GM23338 (cell line): ENCODE measurements around the gene STT3B. TPM values are rescaled to one million over a fixed set of nuclear protein-coding genes. Genes with fewer than 3 reads are reported as not detected.
A peak's percentile ranks its signal among the peaks of the same experiment; 100 is the strongest.

ENCODE experiments used
- ATAC-seq: fragments of 200-7000 bp; cut with Tn5 transposase; 3 replicates; pipeline ENCODE4 v1.9.1; 2020
- DNase-seq: peaks from one replicate; pipeline ENCODE4 v3.0.0-alpha.2; 2015; ENCODE audit warnings: low spot score
- H2AFZ ChIP-seq: fragments of 200-600 bp; sonication (generic); 2 replicates; pipeline ENCODE4 v1.8.0; 2016; ENCODE audit warnings: antibody characterized with exemption, mild to moderate bottlenecking, moderate library complexity
- H3F3A ChIP-seq: fragments of 200-600 bp; sonication (generic); replicated peaks from 2 replicates; pipeline ENCODE4 v1.8.0; 2017; ENCODE audit warnings: antibody characterized with exemption, mixed run types, low read depth
- H3K27ac ChIP-seq: fragments of 200-600 bp; sonication (generic); 2 replicates; pipeline ENCODE4 v1.6.1; 2016; ENCODE audit warnings: low read depth
- H3K27me3 ChIP-seq: fragments of 200-600 bp; sonication (generic); 2 replicates; pipeline ENCODE4 v1.8.0; 2016; ENCODE audit warnings: mild to moderate bottlenecking, mixed run types, moderate library complexity; ENCODE audit not compliant: insufficient read depth
- H3K36me3 ChIP-seq: fragments of 200-600 bp; sonication (generic); 2 replicates; pipeline ENCODE4 v1.8.0; 2016; ENCODE audit warnings: mild to moderate bottlenecking; ENCODE audit not compliant: insufficient read depth
- H3K4me1 ChIP-seq: fragments of 200-600 bp; sonication (generic); 2 replicates; pipeline ENCODE4 v1.8.0; 2016; ENCODE audit warnings: mild to moderate bottlenecking, moderate library complexity; ENCODE audit not compliant: insufficient read depth
- H3K4me2 ChIP-seq: fragments of 200-600 bp; sonication (generic); 2 replicates; pipeline ENCODE4 v1.7.1; 2017; ENCODE audit warnings: mixed run types
- H3K4me3 ChIP-seq: fragments of 200-600 bp; sonication (generic); 2 replicates; pipeline ENCODE4 v1.6.1; 2016; ENCODE audit warnings: mixed run types
- H3K79me2 ChIP-seq: fragments of 200-600 bp; sonication (generic); replicated peaks from 2 replicates; pipeline ENCODE4 v1.8.0; 2017; ENCODE audit warnings: mild to moderate bottlenecking; ENCODE audit not compliant: insufficient read depth
- H3K9me2 ChIP-seq: fragments of 200-600 bp; sonication (generic); 2 replicates; pipeline ENCODE4 v1.8.0; 2017; ENCODE audit not compliant: insufficient read depth
- H4K20me1 ChIP-seq: fragments of 200-600 bp; sonication (generic); replicated peaks from 2 replicates; pipeline ENCODE4 v1.8.0; 2017; ENCODE audit warnings: mild to moderate bottlenecking; ENCODE audit not compliant: insufficient read depth
- H3K27ac Mint-ChIP-seq: 2 replicates; pipeline ENCODE4 v1.8.0; 2020; ENCODE audit warnings: inconsistent platforms, mild to moderate bottlenecking, moderate library complexity, mixed read lengths
- H3K27me3 Mint-ChIP-seq: 3 replicates; pipeline ENCODE4 v1.8.0; 2022; ENCODE audit warnings: low read depth, mild to moderate bottlenecking, moderate library complexity, mixed read lengths, inconsistent platforms; ENCODE audit not compliant: insufficient read depth, poor library complexity
- H3K36me3 Mint-ChIP-seq: 3 replicates; pipeline ENCODE4 v1.8.0; 2021; ENCODE audit warnings: low read depth, mild to moderate bottlenecking, inconsistent platforms, moderate library complexity, mixed read lengths
- H3K4me1 Mint-ChIP-seq: 3 replicates; pipeline ENCODE4 v1.8.0; 2020; ENCODE audit warnings: mild to moderate bottlenecking, inconsistent platforms, mixed read lengths
- H3K4me3 Mint-ChIP-seq: 3 replicates; pipeline ENCODE4 v1.8.0; 2021; ENCODE audit warnings: moderate library complexity, mild to moderate bottlenecking, inconsistent platforms, mixed read lengths
- H3K9me3 Mint-ChIP-seq: 3 replicates; pipeline ENCODE4 v1.8.0; 2020; ENCODE audit warnings: moderate library complexity, mild to moderate bottlenecking, inconsistent platforms, mixed read lengths
- CREB1 ChIP-seq: fragments of 250-450 bp; sonication (Bioruptor Pico); IDR thresholded peaks from 2 replicates; pipeline ENCODE4 v1.5.0; 2020; ENCODE audit warnings: low read depth, mild to moderate bottlenecking, moderate library complexity
- EZH2phosphoT487 ChIP-seq: fragments of 200-600 bp; sonication (generic); IDR thresholded peaks from one replicate; pipeline ENCODE4 v1.8.1; 2018; ENCODE audit warnings: antibody characterized with exemption; ENCODE audit not compliant: unreplicated experiment
- JUNB ChIP-seq: IDR thresholded peaks from one replicate; pipeline ENCODE4 v1.6.1; 2016; ENCODE audit warnings: antibody characterized with exemption; ENCODE audit not compliant: unreplicated experiment
- ZNF114 ChIP-seq: fragments of 250-450 bp; sonication (Bioruptor Pico); IDR thresholded peaks from 2 replicates; pipeline ENCODE4 v1.5.0; 2020; ENCODE audit warnings: mild to moderate bottlenecking, moderate library complexity
- polyA plus RNA-seq: library from polyadenylated mRNA; unstranded; fragments of >200 nt; fragmentation: Nextera tagmentation; extraction: Ambion mirVana; gene quantifications from 2 replicates; pipeline ENCODE4 v1.2.1, GENCODE V29; 2016
- total RNA-seq: library from RNA; depleted of rRNA; stranded (reverse); fragments of >200 nt; shearing (Covaris generic); gene quantifications from 2 replicates; pipeline ENCODE4 v1.2.3, GENCODE V29; 2014
- TF ChIP-seq, protein P1 (sequence below), 2 experiments: fragments of 200-600 bp in 1 of 2; sonication (generic) in 1 of 2; conservative IDR thresholded peaks; 2 replicates each; pipeline versions ENCODE4 v1.5.1 to v1.6.1; 2016 to 2017; ENCODE audit warnings: antibody characterized with exemption in 2 of 2, low read depth in 2 of 2, mild to moderate bottlenecking in 2 of 2, moderate library complexity in 1 of 2
- TF ChIP-seq, protein P2 (sequence below): IDR thresholded peaks from one replicate; pipeline ENCODE4 v1.6.1; 2018; ENCODE audit warnings: antibody characterized with exemption; ENCODE audit not compliant: unreplicated experiment
- TF ChIP-seq, protein P3 (sequence below): IDR thresholded peaks from 2 replicates; pipeline ENCODE4 v1.6.1; 2016; ENCODE audit warnings: antibody characterized with exemption

STT3B gene
- total and polyA plus RNA-seq, 2 experiments from 2014 or later: 44.1 to 167 TPM

DNA sequence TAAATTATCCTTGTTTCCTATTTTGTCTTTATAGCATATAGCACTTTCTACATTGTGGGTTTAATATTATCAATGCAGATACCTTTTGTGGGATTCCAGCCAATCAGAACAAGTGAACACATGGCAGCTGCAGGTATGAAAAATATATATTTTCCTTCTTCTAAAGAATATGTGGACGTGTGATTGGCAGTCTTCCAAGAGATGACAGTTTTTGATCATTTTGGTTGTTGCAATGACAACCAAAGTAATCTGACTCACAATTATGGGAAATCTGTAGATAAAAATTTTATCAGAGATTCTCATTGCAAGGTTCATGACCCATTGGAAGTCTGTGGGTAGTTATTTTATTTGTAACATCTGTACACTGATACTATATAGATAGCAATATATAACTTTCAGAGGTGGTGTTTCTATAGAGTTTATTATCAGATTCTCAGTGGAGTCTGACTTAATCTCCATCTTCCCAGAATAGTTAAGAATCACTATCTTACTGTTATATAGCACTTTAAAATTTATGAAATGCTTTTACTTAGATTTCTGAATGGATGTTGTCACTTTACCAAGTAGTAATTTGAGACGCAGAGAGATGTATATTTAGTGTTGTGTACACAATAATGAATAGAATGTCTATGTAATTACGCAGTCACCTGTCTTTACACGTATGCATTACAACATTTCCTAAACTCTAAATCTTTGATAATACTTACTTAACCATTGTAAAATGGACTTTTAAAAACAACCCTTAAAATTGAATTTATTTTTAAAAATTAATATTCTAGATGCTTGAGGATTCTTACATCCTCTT lies 82.5 kb downstream of the STT3B start:
- Mint-ChIP-seq H3K27ac (no peak overlapping the region), H3K36me3 (no peaks in the 10 kb centered on the region; the same call in 1 of the 3 replicates), H3K4me3 (no peak overlapping the region), H3K4me1 (peaks cover 28% of the 10 kb centered on the region), H3K9me3 (no peaks in the 10 kb centered on the region), H3K27me3 (peaks cover 3% of the 10 kb centered on the region)
- TF ChIP-seq, protein P1, sequence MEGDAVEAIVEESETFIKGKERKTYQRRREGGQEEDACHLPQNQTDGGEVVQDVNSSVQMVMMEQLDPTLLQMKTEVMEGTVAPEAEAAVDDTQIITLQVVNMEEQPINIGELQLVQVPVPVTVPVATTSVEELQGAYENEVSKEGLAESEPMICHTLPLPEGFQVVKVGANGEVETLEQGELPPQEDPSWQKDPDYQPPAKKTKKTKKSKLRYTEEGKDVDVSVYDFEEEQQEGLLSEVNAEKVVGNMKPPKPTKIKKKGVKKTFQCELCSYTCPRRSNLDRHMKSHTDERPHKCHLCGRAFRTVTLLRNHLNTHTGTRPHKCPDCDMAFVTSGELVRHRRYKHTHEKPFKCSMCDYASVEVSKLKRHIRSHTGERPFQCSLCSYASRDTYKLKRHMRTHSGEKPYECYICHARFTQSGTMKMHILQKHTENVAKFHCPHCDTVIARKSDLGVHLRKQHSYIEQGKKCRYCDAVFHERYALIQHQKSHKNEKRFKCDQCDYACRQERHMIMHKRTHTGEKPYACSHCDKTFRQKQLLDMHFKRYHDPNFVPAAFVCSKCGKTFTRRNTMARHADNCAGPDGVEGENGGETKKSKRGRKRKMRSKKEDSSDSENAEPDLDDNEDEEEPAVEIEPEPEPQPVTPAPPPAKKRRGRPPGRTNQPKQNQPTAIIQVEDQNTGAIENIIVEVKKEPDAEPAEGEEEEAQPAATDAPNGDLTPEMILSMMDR (conservative IDR thresholded peaks at IDR 0.05; ENCODE audit: low read depth in 2 of 2): no peak
- TF ChIP-seq ZNF114 (CRISPR knock-in tag) (no peak), EZH2phosphoT487 (no peak), CREB1 (CRISPR knock-in tag) (no peak), JUNB (no peak)
- TF ChIP-seq, protein P2, sequence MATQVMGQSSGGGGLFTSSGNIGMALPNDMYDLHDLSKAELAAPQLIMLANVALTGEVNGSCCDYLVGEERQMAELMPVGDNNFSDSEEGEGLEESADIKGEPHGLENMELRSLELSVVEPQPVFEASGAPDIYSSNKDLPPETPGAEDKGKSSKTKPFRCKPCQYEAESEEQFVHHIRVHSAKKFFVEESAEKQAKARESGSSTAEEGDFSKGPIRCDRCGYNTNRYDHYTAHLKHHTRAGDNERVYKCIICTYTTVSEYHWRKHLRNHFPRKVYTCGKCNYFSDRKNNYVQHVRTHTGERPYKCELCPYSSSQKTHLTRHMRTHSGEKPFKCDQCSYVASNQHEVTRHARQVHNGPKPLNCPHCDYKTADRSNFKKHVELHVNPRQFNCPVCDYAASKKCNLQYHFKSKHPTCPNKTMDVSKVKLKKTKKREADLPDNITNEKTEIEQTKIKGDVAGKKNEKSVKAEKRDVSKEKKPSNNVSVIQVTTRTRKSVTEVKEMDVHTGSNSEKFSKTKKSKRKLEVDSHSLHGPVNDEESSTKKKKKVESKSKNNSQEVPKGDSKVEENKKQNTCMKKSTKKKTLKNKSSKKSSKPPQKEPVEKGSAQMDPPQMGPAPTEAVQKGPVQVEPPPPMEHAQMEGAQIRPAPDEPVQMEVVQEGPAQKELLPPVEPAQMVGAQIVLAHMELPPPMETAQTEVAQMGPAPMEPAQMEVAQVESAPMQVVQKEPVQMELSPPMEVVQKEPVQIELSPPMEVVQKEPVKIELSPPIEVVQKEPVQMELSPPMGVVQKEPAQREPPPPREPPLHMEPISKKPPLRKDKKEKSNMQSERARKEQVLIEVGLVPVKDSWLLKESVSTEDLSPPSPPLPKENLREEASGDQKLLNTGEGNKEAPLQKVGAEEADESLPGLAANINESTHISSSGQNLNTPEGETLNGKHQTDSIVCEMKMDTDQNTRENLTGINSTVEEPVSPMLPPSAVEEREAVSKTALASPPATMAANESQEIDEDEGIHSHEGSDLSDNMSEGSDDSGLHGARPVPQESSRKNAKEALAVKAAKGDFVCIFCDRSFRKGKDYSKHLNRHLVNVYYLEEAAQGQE: no peak
- TF ChIP-seq, protein P3, sequence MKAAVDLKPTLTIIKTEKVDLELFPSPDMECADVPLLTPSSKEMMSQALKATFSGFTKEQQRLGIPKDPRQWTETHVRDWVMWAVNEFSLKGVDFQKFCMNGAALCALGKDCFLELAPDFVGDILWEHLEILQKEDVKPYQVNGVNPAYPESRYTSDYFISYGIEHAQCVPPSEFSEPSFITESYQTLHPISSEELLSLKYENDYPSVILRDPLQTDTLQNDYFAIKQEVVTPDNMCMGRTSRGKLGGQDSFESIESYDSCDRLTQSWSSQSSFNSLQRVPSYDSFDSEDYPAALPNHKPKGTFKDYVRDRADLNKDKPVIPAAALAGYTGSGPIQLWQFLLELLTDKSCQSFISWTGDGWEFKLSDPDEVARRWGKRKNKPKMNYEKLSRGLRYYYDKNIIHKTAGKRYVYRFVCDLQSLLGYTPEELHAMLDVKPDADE: no peak
- H3K27ac ChIP-seq: no peak overlapping the region
- H3K79me2 ChIP-seq: peaks cover 39% of the 10 kb centered on the region
- no peak for ATAC-seq
- H3K4me1 ChIP-seq: peaks cover 25% of the 10 kb centered on the region
- H2AFZ ChIP-seq: no peak overlapping the region
- H3K4me2 ChIP-seq: no peak overlapping the region
- no peaks in the 10 kb centered on the region for H4K20me1 ChIP-seq
- H3K36me3 ChIP-seq: no peaks in the 10 kb centered on the region; the same call in 1 of the 2 replicates
- DNase-seq: no peak
- H3K9me2 ChIP-seq: no peaks in the 10 kb centered on the region
- H3K4me3 ChIP-seq: no peak overlapping the region
- H3F3A ChIP-seq: no peaks in the 10 kb centered on the region
- H3K27me3 ChIP-seq: no peaks in the 10 kb centered on the region

DNA sequence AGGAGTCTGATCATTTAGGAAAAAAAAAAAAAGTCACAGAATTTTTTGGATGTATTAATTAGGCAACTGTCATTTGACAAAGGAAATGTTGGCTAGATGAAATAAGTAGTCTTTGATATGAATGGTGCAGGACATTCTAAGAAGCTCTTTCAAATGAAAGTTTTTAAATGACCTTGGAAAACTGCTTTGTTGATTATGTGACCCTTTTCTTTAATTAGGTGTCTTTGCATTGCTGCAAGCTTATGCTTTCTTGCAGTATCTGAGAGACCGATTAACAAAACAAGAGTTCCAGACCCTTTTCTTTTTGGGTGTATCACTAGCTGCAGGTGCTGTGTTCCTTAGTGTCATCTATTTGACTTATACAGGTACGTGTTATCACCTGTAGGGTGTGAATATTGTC lies 84.0 kb downstream of the STT3B start:
- Histone ChIP-seq H3K4me2 (peak overlapping the region; percentile 52; the same call in 1 of the 2 replicates), H3K4me1 (peaks cover 25% of the 10 kb centered on the region), H3K9me2 (no peaks in the 10 kb centered on the region), H3K4me3 (no peak overlapping the region), H3F3A (no peaks in the 10 kb centered on the region), H3K27ac (no peak overlapping the region; the same call in 1 of the 2 replicates), H3K27me3 (no peaks in the 10 kb centered on the region), H3K36me3 (no peaks in the 10 kb centered on the region; the same call in 1 of the 2 replicates), H2AFZ (no peak overlapping the region), H3K79me2 (peaks cover 28% of the 10 kb centered on the region), H4K20me1 (no peaks in the 10 kb centered on the region)
- Mint-ChIP-seq H3K27ac (0 out of 2 replicates have a peak overlapping the region, but pooled peaks have one; percentile 74), H3K4me1 (peaks cover 28% of the 10 kb centered on the region), H3K36me3 (no peaks in the 10 kb centered on the region; the same call in 1 of the 3 replicates), H3K4me3 (no peak overlapping the region), H3K9me3 (no peaks in the 10 kb centered on the region), H3K27me3 (peaks cover under 1% of the 10 kb centered on the region)
- TF ChIP-seq, protein P3: no peak
- no peak for DNase-seq
- no peak for ATAC-seq
